ENCODE results near the gene PAM16.

The PAM16 gene

GRCh38 chr16:4324492-4325252 is 26.4 kb downstream of the PAM16 start:
- H3K4me3 ChIP-seq (ENCODE audit: low read depth, low read length), result no peak overlapping the region
- no peak for DNase-seq (ENCODE audit: low read depth)

GRCh38 chr16:4323845-4324488 is 27.2 kb downstream of the PAM16 start:
- DNase-seq (ENCODE audit: low read depth), result no peak
- H3K4me3 ChIP-seq (ENCODE audit: low read depth, low read length), result no peak overlapping the region
- TF ChIP-seq, protein P1, sequence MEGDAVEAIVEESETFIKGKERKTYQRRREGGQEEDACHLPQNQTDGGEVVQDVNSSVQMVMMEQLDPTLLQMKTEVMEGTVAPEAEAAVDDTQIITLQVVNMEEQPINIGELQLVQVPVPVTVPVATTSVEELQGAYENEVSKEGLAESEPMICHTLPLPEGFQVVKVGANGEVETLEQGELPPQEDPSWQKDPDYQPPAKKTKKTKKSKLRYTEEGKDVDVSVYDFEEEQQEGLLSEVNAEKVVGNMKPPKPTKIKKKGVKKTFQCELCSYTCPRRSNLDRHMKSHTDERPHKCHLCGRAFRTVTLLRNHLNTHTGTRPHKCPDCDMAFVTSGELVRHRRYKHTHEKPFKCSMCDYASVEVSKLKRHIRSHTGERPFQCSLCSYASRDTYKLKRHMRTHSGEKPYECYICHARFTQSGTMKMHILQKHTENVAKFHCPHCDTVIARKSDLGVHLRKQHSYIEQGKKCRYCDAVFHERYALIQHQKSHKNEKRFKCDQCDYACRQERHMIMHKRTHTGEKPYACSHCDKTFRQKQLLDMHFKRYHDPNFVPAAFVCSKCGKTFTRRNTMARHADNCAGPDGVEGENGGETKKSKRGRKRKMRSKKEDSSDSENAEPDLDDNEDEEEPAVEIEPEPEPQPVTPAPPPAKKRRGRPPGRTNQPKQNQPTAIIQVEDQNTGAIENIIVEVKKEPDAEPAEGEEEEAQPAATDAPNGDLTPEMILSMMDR (IDR thresholded peaks at IDR 0.05; ENCODE audit: insufficient read depth, low read depth, low read length, missing control alignments), result no peak

More at GRCh38 chr16:4324492-4325252, 26.4 kb downstream of the PAM16 start:
- TF ChIP-seq, protein P1 (IDR thresholded peaks at IDR 0.05; ENCODE audit: insufficient read depth, low read depth, low read length, missing control alignments), result no peak

- TF ChIP-seq, protein P1 (IDR thresholded peaks at IDR 0.05; ENCODE audit: insufficient read depth, low read depth, low read length, missing control alignments), result no peak
- no peak for DNase-seq (ENCODE audit: low read depth)
- no peak overlapping the region for H3K4me3 ChIP-seq (ENCODE audit: low read depth, low read length)
Measured at GRCh38 chr16:4323071-4323844, 27.9 kb downstream of the PAM16 start.

DNA sequence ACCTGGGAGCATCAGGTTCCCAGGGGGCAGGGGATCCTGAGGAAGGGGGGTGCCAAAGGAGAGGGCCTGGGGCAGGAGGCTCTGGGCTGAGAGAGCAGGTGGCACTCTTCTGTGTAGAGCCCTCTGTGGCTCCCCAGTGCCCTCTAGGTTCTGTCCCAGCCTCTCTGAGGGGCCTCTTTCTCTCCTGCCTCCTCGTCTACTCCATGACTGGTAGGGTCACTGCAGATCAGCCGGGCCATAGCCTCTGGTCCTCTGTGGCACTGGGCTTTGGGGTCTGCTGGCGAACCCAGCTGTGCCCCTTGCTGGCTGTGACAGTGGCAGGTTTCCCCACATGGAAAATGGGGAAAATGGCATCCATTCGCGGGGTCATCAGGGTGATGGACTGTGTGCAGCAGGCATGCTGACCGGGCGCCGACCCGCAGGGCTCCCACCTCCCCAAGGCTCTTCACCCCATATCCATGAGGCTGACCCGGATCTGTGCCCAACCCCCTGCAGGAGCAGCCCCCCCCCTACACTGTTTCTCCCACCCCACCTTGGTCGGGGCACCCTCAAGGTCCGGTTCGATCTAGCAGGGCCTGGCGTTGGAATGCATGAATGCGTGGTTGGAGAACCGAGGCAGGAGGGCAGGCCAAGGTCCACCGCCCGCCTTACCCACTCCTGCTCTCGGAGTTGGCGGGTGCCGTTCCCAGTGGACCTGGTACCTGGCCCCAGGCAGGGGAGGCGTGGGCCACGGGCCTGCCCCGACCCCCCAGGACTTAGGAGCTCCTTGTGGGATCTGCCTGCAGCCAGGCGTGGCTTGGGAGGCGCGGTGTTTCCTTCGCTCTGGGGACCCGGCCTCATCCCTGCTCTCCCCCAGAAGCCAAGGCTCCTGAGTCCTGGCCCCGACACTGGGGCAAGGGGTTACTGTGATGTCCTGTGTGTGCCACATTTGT is 28.7 kb downstream of the PAM16 start:
- H3K4me3 ChIP-seq (ENCODE audit: low read depth, low read length), result no peak overlapping the region
- no peak for DNase-seq (ENCODE audit: low read depth)
- TF ChIP-seq, protein P1 (IDR thresholded peaks at IDR 0.05; ENCODE audit: insufficient read depth, low read depth, low read length, missing control alignments), result no peak

- no peak overlapping the region for H3K4me3 ChIP-seq (ENCODE audit: low read depth, low read length)
- TF ChIP-seq, protein P1 (IDR thresholded peaks at IDR 0.05; ENCODE audit: insufficient read depth, low read depth, low read length, missing control alignments), result no peak
- DNase-seq (ENCODE audit: low read depth), result no peak
Measured at GRCh38 chr16:4321286-4322120, 29.6 kb downstream of the PAM16 start.

Data from GM12865 (cell line).